Measurements from ENCODE around the gene KRTAP9-6. TPM values are rescaled to one million over a fixed set of nuclear protein-coding genes. Genes with fewer than 3 reads are reported as not detected.

Gene KRTAP9-6
- total and polyA plus RNA-seq, 8 donors, result not detected

DNA sequence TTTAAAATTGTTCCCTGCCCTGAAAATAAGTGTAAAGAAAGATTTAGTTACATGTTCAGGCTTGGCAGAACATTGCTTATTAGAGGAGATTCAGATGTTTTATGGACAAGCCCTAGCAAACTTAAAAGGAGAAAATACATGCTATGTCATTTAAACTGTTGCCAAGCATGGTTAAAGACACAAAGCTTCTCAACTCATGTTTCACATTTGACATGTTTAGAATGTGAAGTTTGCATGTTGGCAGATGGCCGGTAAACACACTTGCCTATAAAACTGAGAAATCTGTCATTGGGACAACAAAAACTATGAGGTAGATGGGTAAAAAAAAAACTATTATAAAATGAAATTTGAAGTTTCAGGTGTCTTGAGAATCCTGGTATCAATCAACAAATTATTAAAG, 31.7 kb downstream of the KRTAP9-6 start:
- H3K4me3 ChIP-seq, result no peak overlapping the region
- DNase-seq, result no peak
- no peaks in the 10 kb centered on the region for H3K27me3 ChIP-seq
- H3K27ac ChIP-seq, result no peak overlapping the region
- H3K36me3 ChIP-seq, result no peaks in the 10 kb centered on the region
- ATAC-seq, result no peak
- no peaks in the 10 kb centered on the region for H3K4me1 ChIP-seq
- H3K9me3 ChIP-seq, result no peaks in the 10 kb centered on the region
- TF ChIP-seq, protein P1, sequence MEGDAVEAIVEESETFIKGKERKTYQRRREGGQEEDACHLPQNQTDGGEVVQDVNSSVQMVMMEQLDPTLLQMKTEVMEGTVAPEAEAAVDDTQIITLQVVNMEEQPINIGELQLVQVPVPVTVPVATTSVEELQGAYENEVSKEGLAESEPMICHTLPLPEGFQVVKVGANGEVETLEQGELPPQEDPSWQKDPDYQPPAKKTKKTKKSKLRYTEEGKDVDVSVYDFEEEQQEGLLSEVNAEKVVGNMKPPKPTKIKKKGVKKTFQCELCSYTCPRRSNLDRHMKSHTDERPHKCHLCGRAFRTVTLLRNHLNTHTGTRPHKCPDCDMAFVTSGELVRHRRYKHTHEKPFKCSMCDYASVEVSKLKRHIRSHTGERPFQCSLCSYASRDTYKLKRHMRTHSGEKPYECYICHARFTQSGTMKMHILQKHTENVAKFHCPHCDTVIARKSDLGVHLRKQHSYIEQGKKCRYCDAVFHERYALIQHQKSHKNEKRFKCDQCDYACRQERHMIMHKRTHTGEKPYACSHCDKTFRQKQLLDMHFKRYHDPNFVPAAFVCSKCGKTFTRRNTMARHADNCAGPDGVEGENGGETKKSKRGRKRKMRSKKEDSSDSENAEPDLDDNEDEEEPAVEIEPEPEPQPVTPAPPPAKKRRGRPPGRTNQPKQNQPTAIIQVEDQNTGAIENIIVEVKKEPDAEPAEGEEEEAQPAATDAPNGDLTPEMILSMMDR (IDR thresholded peaks at IDR 0.05), result no peak
- intact Hi-C loops (cut with DNase I), result no loop called here
- FAIRE-seq, result no peak
- 51 to 59% methylated on average over 1 of the region's 1 CpG for WGBS, 2 donors

DNA sequence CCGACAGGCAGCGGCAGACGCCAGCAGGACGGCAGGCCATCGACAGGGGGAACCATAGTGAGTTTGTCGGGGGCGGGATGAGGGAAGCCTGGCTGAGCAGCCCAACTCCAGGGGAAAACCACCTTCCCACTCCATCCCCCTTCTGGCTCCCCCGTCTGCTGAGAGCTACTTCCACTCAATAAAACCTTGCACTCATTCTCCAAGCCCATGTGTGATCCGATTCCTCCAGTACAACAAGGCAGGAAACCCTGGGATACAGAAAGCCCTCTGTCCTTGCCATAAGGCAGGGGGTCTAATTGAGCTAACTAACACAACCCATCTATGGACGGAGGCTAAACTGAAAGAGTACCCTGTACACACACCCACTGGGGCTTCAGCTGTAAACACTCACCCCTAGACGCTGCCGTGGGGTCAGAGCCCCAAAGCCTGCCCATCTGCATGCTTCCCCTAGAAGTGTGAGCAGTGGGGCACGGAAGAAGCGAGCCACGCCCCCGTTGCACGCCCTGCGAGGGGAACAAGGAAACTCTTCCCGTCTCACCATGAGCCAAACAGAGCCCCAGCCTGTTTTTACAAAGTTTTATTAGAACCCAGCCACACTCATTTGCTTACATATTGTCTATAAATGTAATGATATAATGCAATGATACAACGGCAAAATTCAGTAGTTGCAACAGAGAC, 33.4 kb downstream of the KRTAP9-6 start:
- Histone ChIP-seq H3K4me1 (no peaks in the 10 kb centered on the region), H3K36me3 (no peaks in the 10 kb centered on the region), H3K27me3 (no peaks in the 10 kb centered on the region), H3K9me3 (no peaks in the 10 kb centered on the region), H3K4me3 (no peak overlapping the region), H3K27ac (no peak overlapping the region)
- intact Hi-C loops (cut with DNase I), result no loop called here
- FAIRE-seq (no peak), ATAC-seq (no peak), DNase-seq (no peak)
- TF ChIP-seq, protein P1 (IDR thresholded peaks at IDR 0.05), result no peak
- WGBS, 2 donors, result 70 to 84% methylated on average over 20 of the region's 20 CpGs

DNA sequence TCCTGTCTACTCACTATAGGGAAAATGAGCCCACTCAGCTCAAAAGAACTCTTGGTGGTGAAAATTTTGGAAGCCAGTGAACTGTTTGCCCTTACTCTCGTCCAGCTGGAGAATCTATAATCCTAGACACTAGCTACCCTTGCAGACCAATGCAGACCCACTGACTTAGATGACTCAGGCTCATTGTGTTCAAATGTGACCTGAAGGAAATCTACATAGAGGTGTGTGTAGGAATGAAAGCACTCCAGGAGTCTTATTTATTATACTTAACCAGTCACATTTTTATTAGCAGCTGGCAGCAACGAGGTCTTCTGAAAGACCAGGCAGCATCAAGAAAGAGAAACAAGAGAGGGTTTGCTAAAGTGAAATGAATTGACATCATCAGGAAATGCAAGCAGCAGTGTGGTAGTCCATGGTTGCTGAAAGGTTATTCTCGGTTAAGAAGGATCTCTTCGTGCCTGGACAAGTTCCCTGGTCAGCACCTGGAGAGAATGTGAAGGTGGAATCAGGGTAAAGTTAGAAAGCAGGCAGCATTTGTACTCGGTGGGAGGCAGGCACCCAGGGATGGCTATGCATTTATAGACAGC, 36.1 kb downstream of the KRTAP9-6 start:
- WGBS, 2 donors, result 44 to 58% methylated on average over 5 of the region's 5 CpGs
- TF ChIP-seq, protein P1 (IDR thresholded peaks at IDR 0.05), result no peak
- no peak overlapping the region for H3K27ac ChIP-seq
- no peak for FAIRE-seq
- ATAC-seq, result no peak
- H3K4me1 ChIP-seq, result no peaks in the 10 kb centered on the region
- no peak overlapping the region for H3K4me3 ChIP-seq
- no peak for DNase-seq
- H3K36me3 ChIP-seq, result no peaks in the 10 kb centered on the region
- intact Hi-C loops (cut with DNase I), result no loop called here
- no peaks in the 10 kb centered on the region for H3K9me3 ChIP-seq
- no peaks in the 10 kb centered on the region for H3K27me3 ChIP-seq

DNA sequence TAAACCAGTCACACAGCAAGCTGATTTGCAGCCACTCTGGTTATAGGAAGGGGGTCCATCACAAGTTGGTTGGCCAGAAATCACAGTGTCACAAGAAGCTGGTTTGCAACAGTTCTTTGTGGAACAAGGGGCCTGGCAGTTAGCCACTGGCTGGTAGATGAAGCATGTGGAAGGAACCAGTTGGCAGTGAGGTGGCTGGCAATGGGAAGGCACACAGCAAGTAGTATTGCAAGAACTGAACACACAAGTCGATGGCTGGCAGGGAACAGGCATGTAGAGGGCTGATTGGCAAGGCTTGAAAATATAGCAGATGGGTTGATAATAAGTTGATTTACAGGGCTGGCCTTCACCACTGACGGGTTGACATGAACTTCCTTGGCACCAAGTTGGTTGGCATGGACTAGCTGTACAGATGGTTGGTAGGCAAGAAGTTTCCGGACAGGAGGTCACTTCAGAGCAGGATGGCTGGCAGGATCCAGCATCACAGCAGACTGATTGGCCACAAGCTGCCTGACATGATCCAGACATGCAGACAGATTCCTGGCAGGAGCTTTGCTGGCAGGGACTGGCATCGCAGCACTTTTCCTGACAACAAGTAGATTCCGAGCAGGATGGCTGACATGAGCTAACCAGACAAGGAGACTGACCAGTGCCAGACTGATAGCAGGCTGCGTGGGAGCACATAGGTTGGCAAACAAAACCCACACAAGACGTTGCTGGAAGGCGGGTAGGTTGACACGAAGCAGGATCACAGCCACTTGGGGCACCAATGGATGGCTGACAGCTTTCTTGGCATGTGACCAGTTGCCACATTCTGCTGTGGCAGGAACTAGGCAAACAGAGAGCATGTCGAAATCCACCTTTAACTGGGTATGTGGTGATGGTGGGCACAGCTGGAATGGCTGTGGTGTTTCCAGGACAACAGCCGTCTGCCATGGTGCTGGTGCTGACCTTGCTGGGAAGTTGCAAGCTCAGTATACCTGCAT, 37.0 kb downstream of the KRTAP9-6 start, which contains the start of gene KRTAP29-1:
KRTAP29-1 (minus strand) TSS at position 936 of the 986 bp plus-strand sequence; CDS start at position 936, 0 bp downstream.
- Histone ChIP-seq H3K27me3 (no peaks in the 10 kb centered on the region), H3K36me3 (no peaks in the 10 kb centered on the region), H3K9me3 (no peaks in the 10 kb centered on the region), H3K4me1 (no peaks in the 10 kb centered on the region), H3K4me3 (no peak within 1 kb of the TSS), H3K27ac (no peak within 1 kb of the TSS)
- TF ChIP-seq, protein P1 (IDR thresholded peaks at IDR 0.05), result no peak
- no peak for FAIRE-seq
- peak in 1 of 4 donors; percentile 49 for ATAC-seq
- WGBS, 2 donors, result 37 to 39% methylated on average over 11 of the region's 11 CpGs
- no peak for DNase-seq
- intact Hi-C loops (cut with DNase I), result no loop called here

Measured in pancreas (tissue), 10 donors.